Mucosa of descending colon (tissue), 3 donors: ENCODE data around the gene SELENOI. TPM values are rescaled to one million over a fixed set of nuclear protein-coding genes. Genes with fewer than 3 reads are reported as not detected.

ENCODE experiments used
- ATAC-seq: fragments of 200-7000 bp; cut with Tn5 transposase; one replicate; pipeline ENCODE4 v1.9.1; 2020; ENCODE audit warnings: mild to moderate bottlenecking, moderate library complexity
- DNase-seq, 3 donors: peaks; one replicate each; pipeline ENCODE4 v3.0.0-alpha.2; 2020
- H3K36me3 ChIP-seq: fragments of 200-600 bp; one replicate; pipeline ENCODE4 v1.8.0; 2021; ENCODE audit warnings: low read depth, mild to moderate bottlenecking
- H3K4me1 ChIP-seq: fragments of 200-600 bp; one replicate; pipeline ENCODE4 v1.8.0; 2021; ENCODE audit warnings: low read depth, mild to moderate bottlenecking
- H3K4me3 ChIP-seq: fragments of 200-600 bp; one replicate; pipeline ENCODE4 v1.8.0; 2021; ENCODE audit warnings: mild to moderate bottlenecking
- H3K9me3 ChIP-seq: fragments of 200-600 bp; one replicate; pipeline ENCODE4 v1.8.0; 2021; ENCODE audit warnings: mild to moderate bottlenecking
- CTCF ChIP-seq: fragments of 200-600 bp; IDR thresholded peaks from one replicate; pipeline ENCODE4 v1.8.0; 2022; ENCODE audit warnings: antibody characterized with exemption, mild to moderate bottlenecking
- intact Hi-C, 2 donors: fragments of 100-400 bp; cut with DNase I in 1 of 2; cut with micrococcal nuclease in 1 of 2; formaldehyde crosslinking; loops; one replicate each; pipeline versions ENCODE4 v1.11.0 to v1.11.1; 2022; cut with DNase I, micrococcal nuclease
- total RNA-seq, 3 donors: library from RNA; stranded (reverse); fragmentation: NEBNext Ultra II Directional in 2 of 3; extraction: Animal tissue kit (Norgen Biotek cat#: 25700) in 2 of 3; gene quantifications; one replicate each; pipeline versions ENCODE4 v1.2.1 to v1.2.4, GENCODE V29; 2021 to 2023
- donor health status: DM: no; HTN: no; CAD: no; lungs with moderate emphysema.
- donor health status: DM: no; HTN: no; CAD: no.
- donor health status: DM: no; HTN: yes; CAD: no.

Gene SELENOI
- total RNA-seq, 3 donors from 2014 or later = 27.4 to 42.6 (median 28.0) TPM

- ATAC-seq (no peak), DNase-seq (no peak)
- no peaks in the 10 kb centered on the region for H3K4me1 ChIP-seq
- H3K9me3 ChIP-seq = no peaks in the 10 kb centered on the region
- TF ChIP-seq CTCF = no peak
- H3K36me3 ChIP-seq = no peaks in the 10 kb centered on the region
- H3K4me3 ChIP-seq = no peak overlapping the region
- intact Hi-C loops = no loop called here
Measured at GRCh38 chr2:26337298-26337697, 8.6 kb upstream of the SELENOI start.

GRCh38 chr2:26340831-26341230 is 5.1 kb upstream of the SELENOI start:
- no peak overlapping the region for H3K4me3 ChIP-seq
- no peak for TF ChIP-seq CTCF
- H3K36me3 ChIP-seq = no peaks in the 10 kb centered on the region
- no peak for DNase-seq
- no peaks in the 10 kb centered on the region for H3K9me3 ChIP-seq
- no peak for ATAC-seq
- intact Hi-C loops = no loop called here
- peaks cover 13% of the 10 kb centered on the region for H3K4me1 ChIP-seq

GRCh38 chr2:26344581-26345282 is 1.2 kb upstream of the SELENOI start:
- peaks cover 28% of the 10 kb centered on the region for H3K4me1 ChIP-seq
- no peak for ATAC-seq
- H3K4me3 ChIP-seq = no peak overlapping the region
- no peaks in the 10 kb centered on the region for H3K9me3 ChIP-seq
- intact Hi-C loops = no loop called here
- peak; percentile 29 to 58 (median 51) for DNase-seq
- no peak for TF ChIP-seq CTCF
- no peaks in the 10 kb centered on the region for H3K36me3 ChIP-seq

- H3K9me3 ChIP-seq = no peaks in the 10 kb centered on the region
- ATAC-seq (no peak), DNase-seq (no peak)
- H3K4me1 ChIP-seq = peaks cover 28% of the 10 kb centered on the region
- peak overlapping the region; percentile 71 for H3K4me3 ChIP-seq
- intact Hi-C loops = no loop called here
- no peak for TF ChIP-seq CTCF
- no peaks in the 10 kb centered on the region for H3K36me3 ChIP-seq
Measured at GRCh38 chr2:26345283-26345544, 729 bp upstream of the SELENOI start.

GRCh38 chr2:26346454-26347053 is 611 bp downstream of the SELENOI start, which contains the start of gene ADGRF3:
TSS of gene ADGRF3 (minus strand) at chr2:26346789. CDS start at chr2:26346234, 555 bp downstream.
- TF ChIP-seq CTCF = no peak
- ATAC-seq (peak; percentile 57), DNase-seq (peak; percentile 74 to 81 (median 75))
- Histone ChIP-seq H3K4me3 (peak within 1 kb of the TSS; percentile 71), H3K9me3 (no peaks in the 10 kb centered on the region), H3K4me1 (peaks cover 28% of the 10 kb centered on the region), H3K36me3 (no peaks in the 10 kb centered on the region)
- intact Hi-C loops = no loop called here
